HG03135 (cell line): ENCODE data around the gene TEX22.

Experiments
- ATAC-seq: cut with Tn5 transposase; IDR thresholded peaks from one replicate; pipeline ENCODE4 v1.9.1; 2021; ENCODE audit warnings: mild to moderate bottlenecking, moderate library complexity; ENCODE audit not compliant: unreplicated experiment

TEX22 gene

GRCh38 chr14:105384041-105384557, 14.2 kb upstream of the TEX22 start:
- ATAC-seq = no peak

GRCh38 chr14:105384605-105385321, 13.6 kb upstream of the TEX22 start:
- ATAC-seq = no peak

GRCh38 chr14:105385322-105385637, 13.1 kb upstream of the TEX22 start:
- ATAC-seq = no peak

- ATAC-seq = no peak
Measured at GRCh38 chr14:105385698-105386365, 12.5 kb upstream of the TEX22 start.

DNA sequence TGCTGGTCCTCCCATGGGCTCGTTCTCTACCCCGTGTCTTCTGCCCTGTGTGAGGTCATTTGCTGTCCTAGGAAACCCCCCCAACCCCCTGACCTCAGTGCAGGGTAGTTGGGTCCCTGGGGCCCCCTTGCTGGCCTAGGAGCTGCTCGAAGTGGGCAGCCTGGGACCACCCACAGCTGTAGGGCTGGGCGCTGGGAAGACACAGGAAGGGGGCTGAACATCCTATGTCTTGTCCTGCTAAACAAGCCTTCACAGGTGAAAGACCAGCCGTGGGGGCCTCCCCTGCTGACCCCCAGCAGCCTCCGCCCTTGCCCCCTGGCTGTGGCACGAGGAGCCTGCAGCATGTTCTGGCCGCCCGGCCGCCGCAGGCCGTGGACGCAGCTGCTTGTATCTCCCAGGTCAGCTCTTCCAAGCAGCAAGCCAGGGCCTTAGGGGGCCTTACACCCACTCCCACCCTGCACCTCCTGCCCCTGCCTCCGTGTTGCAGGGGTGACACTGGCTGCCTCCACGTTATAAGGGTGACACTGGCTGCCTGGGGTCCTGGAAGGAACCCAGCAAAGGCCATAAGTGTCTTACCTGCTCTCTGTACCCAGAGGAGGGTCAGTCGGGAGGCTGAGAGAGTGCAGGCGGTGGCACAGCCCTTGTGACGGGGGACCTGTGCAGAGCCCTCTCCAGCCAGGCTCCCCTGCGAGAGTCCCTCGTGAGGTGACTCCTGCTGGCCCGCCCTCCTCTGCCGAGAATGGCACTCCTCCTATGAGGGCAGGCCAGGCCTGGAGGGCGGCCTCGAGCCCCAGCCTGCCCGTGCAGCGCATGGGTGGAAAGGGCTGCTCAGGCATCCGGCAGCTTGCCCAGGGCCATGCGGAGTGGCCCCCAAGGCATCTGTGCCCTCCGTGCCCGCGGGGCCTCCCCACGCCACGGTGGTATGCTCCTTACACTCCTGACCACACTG, 11.5 kb upstream of the TEX22 start:
- no peak for ATAC-seq

- ATAC-seq = no peak
Measured at GRCh38 chr14:105387530-105387922, 10.8 kb upstream of the TEX22 start.

DNA sequence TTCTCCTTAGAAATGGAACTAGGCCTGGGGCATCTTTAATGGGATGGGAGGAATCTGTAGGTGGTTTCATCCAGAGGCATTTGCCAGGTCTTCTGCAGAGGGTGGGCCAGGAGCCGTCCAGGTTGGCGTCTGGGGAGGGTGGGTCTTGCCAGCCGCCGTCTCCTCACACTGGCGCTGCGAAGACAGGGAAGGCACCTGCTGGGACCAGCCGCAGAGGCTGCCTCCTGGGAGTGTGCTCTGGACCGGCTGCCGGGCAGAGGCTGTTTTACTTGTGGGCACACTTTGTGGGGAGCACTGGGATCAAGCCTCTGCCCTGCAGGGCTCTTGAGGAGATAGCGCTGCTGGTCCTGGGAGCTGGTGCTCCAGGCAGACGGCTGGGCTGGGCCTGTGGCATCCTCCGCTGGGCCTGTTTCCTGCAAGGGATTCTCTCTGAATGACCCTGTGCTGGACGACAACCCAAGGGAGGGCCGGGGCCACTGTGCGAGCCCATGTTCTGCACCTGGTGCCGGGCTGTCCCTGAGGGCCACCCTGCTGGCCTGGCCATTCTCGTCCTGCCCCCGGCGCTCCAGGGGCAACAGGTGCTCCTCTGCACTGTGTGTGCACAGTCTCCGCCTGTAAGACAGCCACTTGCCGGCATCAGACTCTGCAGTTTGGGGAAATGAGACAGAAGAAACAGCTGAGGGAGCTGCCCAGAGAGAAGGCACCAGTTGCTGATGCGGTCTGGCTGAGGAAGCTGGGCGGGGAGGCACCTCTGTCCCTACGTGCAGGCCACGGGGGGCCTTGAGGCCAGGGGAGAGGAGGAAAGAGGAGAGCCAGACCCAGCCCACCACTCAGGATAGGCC, 10.0 kb upstream of the TEX22 start:
- ATAC-seq = no peak

GRCh38 chr14:105388976-105389375, 9.4 kb upstream of the TEX22 start:
- ATAC-seq = no peak

- ATAC-seq = no peak
Measured at GRCh38 chr14:105389534-105389933, 8.8 kb upstream of the TEX22 start.

DNA sequence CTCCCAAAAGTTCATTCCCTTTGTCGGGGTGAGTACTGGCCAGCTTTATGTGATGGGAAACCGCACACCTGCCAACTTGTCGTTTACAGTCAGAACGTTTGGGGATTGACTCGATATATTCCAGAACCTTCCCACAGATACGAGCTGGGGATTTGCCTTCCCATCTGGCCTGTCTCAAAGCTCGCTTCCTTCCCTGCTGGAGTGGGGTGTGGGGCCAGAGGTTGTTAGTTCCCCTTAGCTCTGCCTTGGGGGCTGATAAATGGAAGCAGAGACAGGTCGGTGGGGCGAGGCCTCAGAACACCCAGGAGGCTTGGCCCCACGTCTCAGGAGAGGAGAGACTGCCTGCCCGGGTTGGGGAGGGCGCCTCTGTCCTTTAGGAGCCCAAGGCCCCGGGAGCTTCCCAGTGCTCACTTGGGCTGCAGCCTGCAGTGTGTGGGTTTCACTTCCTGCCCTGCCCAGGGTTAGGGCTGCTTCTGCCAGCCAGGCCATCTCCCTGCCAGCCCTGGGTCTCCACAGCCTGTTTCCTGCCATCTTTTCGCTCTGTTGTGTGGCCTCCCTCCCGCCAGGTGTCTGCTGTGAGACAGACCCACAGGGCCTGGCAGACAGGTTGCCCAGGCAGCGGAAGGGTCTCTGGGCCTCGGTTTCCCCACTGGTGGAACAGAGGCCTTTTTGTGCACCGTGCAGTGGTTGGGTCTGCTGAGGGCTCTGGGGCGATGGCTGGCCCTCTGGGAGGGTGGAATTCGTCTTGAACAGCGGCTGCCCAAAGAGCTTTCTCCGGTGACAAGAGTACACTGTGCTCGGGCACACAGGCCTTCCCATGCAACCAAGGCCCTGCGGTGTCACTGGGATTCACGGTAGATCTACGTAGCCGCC, 8.1 kb upstream of the TEX22 start:
- no peak for ATAC-seq

- no peak for ATAC-seq
Measured at GRCh38 chr14:105390849-105391500, 7.4 kb upstream of the TEX22 start.

DNA sequence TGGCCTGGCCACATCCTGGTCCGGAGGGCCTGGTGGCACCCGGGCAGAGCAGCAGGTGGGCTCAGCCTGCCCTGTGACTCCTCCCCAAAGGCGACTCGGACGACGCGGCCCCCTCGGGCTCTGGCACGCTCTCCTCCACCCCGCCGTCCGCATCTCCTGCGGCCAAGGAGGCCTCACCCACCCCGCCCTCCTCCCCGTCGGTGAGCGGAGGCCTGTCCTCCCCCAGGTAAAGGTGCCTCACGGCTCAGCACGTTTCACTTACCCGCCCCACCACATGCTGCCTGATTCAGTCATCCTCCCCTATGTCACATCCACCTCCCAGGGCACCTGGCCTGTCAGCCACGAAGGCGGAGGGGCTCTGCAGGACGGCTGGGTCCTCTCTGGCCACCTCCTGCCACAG, 6.8 kb upstream of the TEX22 start:
- no peak for ATAC-seq

DNA sequence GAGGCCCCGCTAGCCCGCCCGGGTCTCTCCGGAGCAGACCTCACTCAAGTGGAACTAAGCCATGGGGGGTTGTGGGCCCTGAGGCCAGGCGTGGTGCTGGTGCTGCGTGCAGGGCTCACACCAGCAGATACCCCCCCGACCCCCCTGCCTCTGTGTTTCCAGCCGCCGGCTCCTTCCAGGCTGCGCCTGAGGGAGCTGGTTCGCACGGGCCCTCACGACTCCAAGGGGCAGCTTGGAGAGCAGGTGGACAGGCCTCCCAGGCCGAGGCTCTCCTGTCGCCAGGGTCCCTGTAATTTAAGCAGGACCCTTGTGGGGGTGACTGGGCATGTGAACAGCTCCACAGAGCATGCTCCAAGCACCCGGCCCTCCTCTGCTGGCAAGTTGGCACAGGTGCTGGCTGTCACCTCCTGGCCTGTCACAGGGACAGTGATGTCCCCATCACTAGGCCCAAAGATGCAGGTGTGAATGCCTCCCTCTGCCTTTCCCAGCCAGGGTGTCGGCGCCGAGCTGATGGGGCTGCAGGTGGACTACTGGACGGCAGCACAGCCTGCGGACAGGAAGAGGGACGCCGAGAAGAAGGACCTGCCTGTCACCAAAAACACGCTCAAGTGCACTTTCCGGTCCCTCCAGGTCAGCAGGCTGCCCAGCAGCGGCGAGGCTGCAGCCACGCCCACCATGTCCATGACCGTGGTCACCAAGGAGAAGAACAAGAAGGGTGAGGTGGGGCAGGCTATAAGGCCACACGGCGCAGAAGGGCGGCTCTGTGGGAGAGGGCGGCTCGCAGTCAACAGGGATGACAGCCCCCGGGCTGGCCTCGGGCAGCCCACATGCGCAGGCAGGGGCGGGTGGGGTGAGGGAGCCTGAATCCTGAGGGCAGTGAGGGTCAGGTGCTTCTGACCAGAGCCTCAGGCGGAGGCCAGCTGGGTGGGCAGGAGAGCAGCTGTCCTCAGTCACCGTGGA, 5.9 kb upstream of the TEX22 start:
- no peak for ATAC-seq

GRCh38 chr14:105393151-105393550, 5.2 kb upstream of the TEX22 start:
- ATAC-seq = no peak

- no peak for ATAC-seq
Measured at GRCh38 chr14:105394714-105395537, 3.4 kb upstream of the TEX22 start.

DNA sequence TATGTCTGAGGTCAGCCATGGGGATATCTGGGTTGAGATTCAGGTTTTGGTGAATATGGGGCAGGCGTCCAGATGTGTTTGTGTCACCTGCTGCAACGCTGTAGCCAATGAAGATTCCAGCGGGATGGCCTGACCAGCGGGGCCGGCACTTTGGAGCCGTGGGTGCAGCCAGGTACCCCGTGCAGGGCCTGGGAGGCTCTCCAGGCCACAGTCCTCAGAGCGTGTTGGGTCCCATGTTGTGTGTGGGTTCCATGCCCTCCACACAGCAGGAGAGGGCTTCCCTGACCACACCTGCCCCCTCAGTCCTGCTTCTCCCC, 2.8 kb upstream of the TEX22 start:
- no peak for ATAC-seq

DNA sequence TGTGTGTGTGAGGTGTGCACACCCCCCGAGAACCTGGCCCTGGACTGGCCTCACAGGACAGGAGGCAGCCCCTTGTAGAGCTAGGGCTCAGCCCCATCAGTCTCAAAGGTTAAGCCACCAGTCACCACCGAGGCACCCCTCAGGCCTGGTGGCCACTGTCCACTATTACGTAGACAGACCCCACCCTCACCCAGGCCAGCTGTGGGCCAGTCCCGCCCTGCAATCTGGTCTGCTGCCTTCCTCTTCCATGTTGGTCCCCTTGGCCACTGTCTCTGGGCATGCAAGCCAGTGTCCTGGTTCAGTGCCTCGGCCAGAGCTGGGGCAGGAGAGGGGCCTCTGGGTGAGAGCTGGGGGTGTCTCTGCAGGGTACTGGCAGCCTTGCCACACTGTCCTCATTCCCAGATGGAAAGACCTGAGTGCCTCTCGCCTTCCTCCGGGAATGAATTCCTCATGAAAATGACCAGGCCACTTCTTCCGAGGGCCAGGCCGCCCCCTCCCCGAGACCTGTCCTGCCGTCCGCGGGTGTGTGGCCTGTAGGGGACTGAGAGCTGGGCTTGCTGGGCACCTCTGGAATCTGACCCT, 897 bp upstream of the TEX22 start:
- no peak for ATAC-seq
